Sigmoid colon (tissue), 3 donors: ENCODE results near the gene AGBL1.

Experiments
- POLR2A ChIP-seq, 2 donors: fragments of 450-650 bp; IDR thresholded peaks; one replicate each; pipeline ENCODE4 v1.6.1; 2016; ENCODE audit warnings: antibody characterized with exemption in 2 of 2, mild to moderate bottlenecking in 2 of 2, moderate library complexity in 2 of 2
- TF ChIP-seq, protein P1 (sequence below), 4 experiments: fragments of 450-650 bp in 3 of 4; fragments of 200-600 bp in 1 of 4; IDR thresholded peaks; one replicate each; pipeline ENCODE4 v1.5.1; 2016 to 2019; ENCODE audit warnings: antibody characterized with exemption in 4 of 4, mild to moderate bottlenecking in 3 of 4, moderate library complexity in 2 of 4

DNA sequence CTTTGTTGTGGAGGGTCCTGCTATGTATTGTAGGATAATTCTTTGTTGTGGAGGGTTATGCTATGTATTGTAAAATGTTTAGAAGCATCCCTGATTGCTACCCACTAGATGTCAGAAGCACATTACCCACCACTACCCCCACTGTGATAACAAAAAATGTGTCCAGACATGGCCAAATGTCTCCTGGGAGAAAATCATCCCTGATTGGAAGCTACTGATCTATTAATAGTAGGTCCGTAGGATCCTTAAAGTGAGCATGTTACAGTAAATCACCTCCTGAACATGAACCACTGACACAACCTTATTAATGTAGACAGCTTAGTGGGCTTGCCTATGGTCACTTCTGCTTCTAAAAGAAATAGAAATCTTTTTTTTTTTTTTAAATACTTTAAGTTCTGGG is 884.6 kb downstream of the AGBL1 start:
- TF ChIP-seq, protein P1, sequence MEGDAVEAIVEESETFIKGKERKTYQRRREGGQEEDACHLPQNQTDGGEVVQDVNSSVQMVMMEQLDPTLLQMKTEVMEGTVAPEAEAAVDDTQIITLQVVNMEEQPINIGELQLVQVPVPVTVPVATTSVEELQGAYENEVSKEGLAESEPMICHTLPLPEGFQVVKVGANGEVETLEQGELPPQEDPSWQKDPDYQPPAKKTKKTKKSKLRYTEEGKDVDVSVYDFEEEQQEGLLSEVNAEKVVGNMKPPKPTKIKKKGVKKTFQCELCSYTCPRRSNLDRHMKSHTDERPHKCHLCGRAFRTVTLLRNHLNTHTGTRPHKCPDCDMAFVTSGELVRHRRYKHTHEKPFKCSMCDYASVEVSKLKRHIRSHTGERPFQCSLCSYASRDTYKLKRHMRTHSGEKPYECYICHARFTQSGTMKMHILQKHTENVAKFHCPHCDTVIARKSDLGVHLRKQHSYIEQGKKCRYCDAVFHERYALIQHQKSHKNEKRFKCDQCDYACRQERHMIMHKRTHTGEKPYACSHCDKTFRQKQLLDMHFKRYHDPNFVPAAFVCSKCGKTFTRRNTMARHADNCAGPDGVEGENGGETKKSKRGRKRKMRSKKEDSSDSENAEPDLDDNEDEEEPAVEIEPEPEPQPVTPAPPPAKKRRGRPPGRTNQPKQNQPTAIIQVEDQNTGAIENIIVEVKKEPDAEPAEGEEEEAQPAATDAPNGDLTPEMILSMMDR (IDR thresholded peaks at IDR 0.05): no peak
- no peak for TF ChIP-seq POLR2A (IDR thresholded peaks at IDR 0.05)
